Caco-2 (cell line): ENCODE data around the gene CYB561D2. TPM values are rescaled to one million over a fixed set of nuclear protein-coding genes. Genes with fewer than 3 reads are reported as not detected.

ENCODE experiments used
- BruUV-seq: library from RNA; stranded (reverse); fragments of 400-500 nt; replicated peaks from 2 replicates; lab custom pipeline; 2021; lab: Mats Ljungman, UMichigan
- CTCF ChIA-PET: fragments of 300-600 bp; sonication (Branson Sonifier 250); formaldehyde crosslinking; loops from one replicate; lab custom pipeline; 2022; ENCODE audit warnings: antibody characterized with exemption; lab: Charles Lee
- POLR2A ChIA-PET: fragments of 300-600 bp; sonication (Branson Sonifier 250); formaldehyde crosslinking; loops from one replicate; lab custom pipeline; 2022; ENCODE audit warnings: antibody characterized with exemption; lab: Charles Lee
- DNase-seq, 2 experiments: peaks; one replicate each; pipeline versions ENCODE4 v3.0.0 to v3.0.0-alpha.2; 2020 to 2022
- H3K27me3 ChIP-seq: replicated peaks from 2 replicates; pipeline ENCODE4 v1.6.0; 2011; ENCODE audit warnings: low read length; ENCODE audit not compliant: control insufficient read depth, insufficient read depth
- H3K36me3 ChIP-seq: 2 replicates; pipeline ENCODE4 v1.5.1; 2011; ENCODE audit warnings: low read length; ENCODE audit not compliant: control insufficient read depth, insufficient read depth
- H3K4me1 ChIP-seq: fragments of 250-450 bp; sonication (Bioruptor Pico); 2 replicates; pipeline ENCODE4 v1.5.1; 2020; ENCODE audit warnings: mild to moderate bottlenecking
- H3K4me3 ChIP-seq: 2 replicates; pipeline ENCODE4 v1.5.1; 2011; ENCODE audit warnings: low read depth, mild to moderate bottlenecking, control low read depth, low read length
- H3K9me3 ChIP-seq: fragments of 250-450 bp; sonication (Bioruptor Pico); 2 replicates; pipeline ENCODE4 v1.5.1; 2020; ENCODE audit warnings: mild to moderate bottlenecking, moderate library complexity
- H3K27ac Mint-ChIP-seq: one replicate; pipeline ENCODE4 v1.8.0; 2022; ENCODE audit warnings: mixed read lengths; ENCODE audit not compliant: unreplicated experiment
- H3K27me3 Mint-ChIP-seq: one replicate; pipeline ENCODE4 v1.8.0; 2022; ENCODE audit warnings: mixed read lengths; ENCODE audit not compliant: insufficient read depth, unreplicated experiment
- H3K36me3 Mint-ChIP-seq: one replicate; pipeline ENCODE4 v1.8.0; 2022; ENCODE audit warnings: mild to moderate bottlenecking, mixed read lengths; ENCODE audit not compliant: insufficient read depth, unreplicated experiment
- H3K4me1 Mint-ChIP-seq: one replicate; pipeline ENCODE4 v1.8.0; 2022; ENCODE audit warnings: low read depth, mixed read lengths; ENCODE audit not compliant: unreplicated experiment
- H3K4me3 Mint-ChIP-seq: one replicate; pipeline ENCODE4 v1.8.0; 2022; ENCODE audit warnings: mild to moderate bottlenecking, moderate library complexity, mixed read lengths; ENCODE audit not compliant: unreplicated experiment
- H3K9me3 Mint-ChIP-seq: one replicate; pipeline ENCODE4 v1.8.0; 2022; ENCODE audit warnings: mixed read lengths; ENCODE audit not compliant: unreplicated experiment
- CTCF ChIP-seq, 2 experiments: fragments of 200-600 bp in 1 of 2; IDR thresholded peaks; 1 replicate in 1 of 2; 2 replicates in 1 of 2; pipeline versions ENCODE4 v1.5.1 to v1.8.0; 2011 to 2022; ENCODE audit warnings: antibody characterized with exemption in 1 of 2, control low read depth in 1 of 2, inconsistent platforms in 1 of 2, low read depth in 1 of 2, low read length in 1 of 2, mild to moderate bottlenecking in 1 of 2, moderate library complexity in 1 of 2; ENCODE audit not compliant: insufficient read depth in 1 of 2, severe bottlenecking in 1 of 2, unreplicated experiment in 1 of 2
- intact Hi-C: fragments of 100-400 bp; cut with micrococcal nuclease; formaldehyde crosslinking; loops from one replicate; pipeline ENCODE4 v1.10.0; 2022; ENCODE audit not compliant: unreplicated experiment
- total RNA-seq: library from RNA; stranded (reverse); gene quantifications from 2 replicates; pipeline ENCODE4 v1.2.3, GENCODE V29; 2022

The CYB561D2 gene
- total RNA-seq, 1 experiment from 2014 or later = 21.2 TPM

- TF ChIP-seq CTCF (IDR thresholded peaks at IDR 0.05; ENCODE audit: insufficient read depth in 1 of 2, low read depth in 1 of 2, low read length in 1 of 2, severe bottlenecking in 1 of 2, unreplicated experiment in 1 of 2) = no peak
- no peaks in the 10 kb centered on the region for H3K9me3 Mint-ChIP-seq
- Histone ChIP-seq H3K9me3 (no peaks in the 10 kb centered on the region), H3K4me1 (no peaks in the 10 kb centered on the region), H3K27me3 (no peaks in the 10 kb centered on the region), H3K4me3 (no peak overlapping the region), H3K36me3 (no peaks in the 10 kb centered on the region)
- no peaks in the 10 kb centered on the region for H3K4me1 Mint-ChIP-seq
- peaks cover 3% of the 10 kb centered on the region for H3K27me3 Mint-ChIP-seq
- BruUV-seq = no TSS peak
- POLR2A ChIA-PET = no interaction called here
- CTCF ChIA-PET = no interaction called here
- H3K36me3 Mint-ChIP-seq = no peaks in the 10 kb centered on the region
- intact Hi-C loops = no loop called here
- DNase-seq = no peak
- H3K4me3 Mint-ChIP-seq = no peak overlapping the region
- H3K27ac Mint-ChIP-seq = no peak overlapping the region
Measured at GRCh38 chr3:50395070-50395860, 44.6 kb downstream of the CYB561D2 start.

DNA sequence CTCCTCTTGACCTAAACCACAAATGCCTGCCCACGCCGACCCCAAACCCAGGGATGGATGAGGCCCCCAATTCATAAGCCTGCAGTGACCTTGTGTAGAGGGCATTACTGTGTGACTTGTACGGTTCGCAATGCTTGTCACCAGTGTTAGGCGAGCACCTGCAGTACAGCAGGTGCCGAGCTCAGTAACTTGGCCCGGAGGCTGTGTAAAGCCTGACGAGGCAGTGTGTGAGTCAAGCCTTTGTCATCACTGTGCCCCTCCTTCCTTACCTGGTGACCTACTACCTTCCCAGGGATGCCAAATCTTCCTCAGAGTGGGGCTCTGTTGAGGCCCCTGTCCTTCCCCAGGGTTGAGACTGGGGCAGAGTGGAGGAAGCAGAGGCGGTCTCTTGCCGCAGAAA lies 45.8 kb downstream of the CYB561D2 start:
- H3K36me3 Mint-ChIP-seq = no peaks in the 10 kb centered on the region
- H3K36me3 ChIP-seq = no peaks in the 10 kb centered on the region
- H3K4me1 Mint-ChIP-seq = no peaks in the 10 kb centered on the region
- H3K4me3 Mint-ChIP-seq = no peak overlapping the region
- H3K9me3 Mint-ChIP-seq = no peaks in the 10 kb centered on the region
- no peak for DNase-seq
- H3K27ac Mint-ChIP-seq = no peak overlapping the region
- no peaks in the 10 kb centered on the region for H3K9me3 ChIP-seq
- H3K4me1 ChIP-seq = no peaks in the 10 kb centered on the region
- BruUV-seq = no TSS peak
- no peaks in the 10 kb centered on the region for H3K27me3 ChIP-seq
- CTCF ChIA-PET = no interaction called here
- H3K4me3 ChIP-seq = no peak overlapping the region
- intact Hi-C loops = no loop called here
- POLR2A ChIA-PET = no interaction called here
- peaks cover 3% of the 10 kb centered on the region for H3K27me3 Mint-ChIP-seq
- no peak for TF ChIP-seq CTCF (IDR thresholded peaks at IDR 0.05; ENCODE audit: insufficient read depth in 1 of 2, low read depth in 1 of 2, low read length in 1 of 2, severe bottlenecking in 1 of 2, unreplicated experiment in 1 of 2)

GRCh38 chr3:50401978-50402595 lies 51.4 kb downstream of the CYB561D2 start:
- no peaks in the 10 kb centered on the region for H3K9me3 Mint-ChIP-seq
- H3K27ac Mint-ChIP-seq = no peak overlapping the region
- ChIA-PET POLR2A (no interaction called here), CTCF (interaction anchor here (0.6 kb wide), 1 partner anchor 788 kb away, joined by 5 read pairs; no protein-coding TSS in a partner anchor)
- TF ChIP-seq CTCF (IDR thresholded peaks at IDR 0.05; ENCODE audit: insufficient read depth in 1 of 2, low read depth in 1 of 2, low read length in 1 of 2, severe bottlenecking in 1 of 2, unreplicated experiment in 1 of 2) = no peak
- H3K4me1 Mint-ChIP-seq = no peaks in the 10 kb centered on the region
- DNase-seq = no peak
- no peaks in the 10 kb centered on the region for H3K36me3 Mint-ChIP-seq
- Histone ChIP-seq H3K9me3 (no peaks in the 10 kb centered on the region), H3K36me3 (no peaks in the 10 kb centered on the region), H3K4me3 (no peak overlapping the region), H3K4me1 (no peaks in the 10 kb centered on the region), H3K27me3 (no peaks in the 10 kb centered on the region)
- no peak overlapping the region for H3K4me3 Mint-ChIP-seq
- H3K27me3 Mint-ChIP-seq = peaks cover 11% of the 10 kb centered on the region
- no TSS peak for BruUV-seq
- intact Hi-C loops = no loop called here

Other genes with a start within 250 kb of the CYB561D2 start
- gene SEMA3F, start 195.5 kb upstream of the CYB561D2 start, total RNA-seq = 11.3 and 16.5 TPM in 2 replicates
- gene GNAT1, start 159.3 kb upstream of the CYB561D2 start, total RNA-seq = 0.50 TPM in 1 of 2 replicates, not detected in the other
- 11.4 and 16.8 TPM in 2 replicates for gene SLC38A3, start 145.6 kb upstream of the CYB561D2 start, total RNA-seq
- 59.3 and 62.0 TPM in 2 replicates for gene GNAI2, start 114.7 kb upstream of the CYB561D2 start, total RNA-seq
- gene SEMA3B, start 81.7 kb upstream of the CYB561D2 start, total RNA-seq = 19.7 and 21.8 TPM in 2 replicates
- gene LSMEM2, start 71.8 kb upstream of the CYB561D2 start, total RNA-seq = not detected in 2 replicates
- 88.0 and 89.5 TPM in 2 replicates for gene IFRD2, start 58.4 kb upstream of the CYB561D2 start, total RNA-seq
- gene HYAL3, start 51.5 kb upstream of the CYB561D2 start, total RNA-seq = 5.2 and 6.8 TPM in 2 replicates
- gene NAA80, start 51.5 kb upstream of the CYB561D2 start, total RNA-seq = 6.7 and 8.2 TPM in 2 replicates
- 2.3 and 2.6 TPM in 2 replicates for gene HYAL1, start 47.3 kb upstream of the CYB561D2 start, total RNA-seq
- gene HYAL2, start 28.1 kb upstream of the CYB561D2 start, total RNA-seq = 30.1 and 31.6 TPM in 2 replicates
- gene TUSC2, start 22.6 kb upstream of the CYB561D2 start, total RNA-seq = 34.9 and 38.3 TPM in 2 replicates
- gene RASSF1, start 10.0 kb upstream of the CYB561D2 start, total RNA-seq = 26.7 and 28.1 TPM in 2 replicates
- gene ZMYND10, start 5.1 kb upstream of the CYB561D2 start, total RNA-seq = 0.23 and 0.29 TPM in 2 replicates
- gene NPRL2, start 87 bp upstream of the CYB561D2 start, total RNA-seq = 23.7 and 29.8 TPM in 2 replicates
- 23.9 TPM in 2 replicates for gene TMEM115, start 8.7 kb downstream of the CYB561D2 start, total RNA-seq
- gene CACNA2D2, start 152.8 kb downstream of the CYB561D2 start, total RNA-seq = 0.25 and 0.35 TPM in 2 replicates
- 1.6 and 2.1 TPM in 2 replicates for gene C3orf18, start 216.9 kb downstream of the CYB561D2 start, total RNA-seq
- gene HEMK1, start 218.7 kb downstream of the CYB561D2 start, total RNA-seq = 12.6 and 14.3 TPM in 2 replicates